Hematopoietic multipotent progenitor cell treated with erythropoietin and hydrocortisone succinate and interleukin-3 and kit ligand, for 4 days (in vitro differentiated cells): ENCODE results near the gene RAB4B.
A peak's percentile ranks its signal among the peaks of the same experiment; 100 is the strongest.
"Not testable (repeated sequence)": the region's sequence is repeated elsewhere in the genome, so short reads cannot be mapped to it uniquely, and the experiment has no call there.

Experiments
- DNase-seq: peaks from one replicate; pipeline ENCODE4 v3.0.0-alpha.2; 2015

RAB4B gene

DNA sequence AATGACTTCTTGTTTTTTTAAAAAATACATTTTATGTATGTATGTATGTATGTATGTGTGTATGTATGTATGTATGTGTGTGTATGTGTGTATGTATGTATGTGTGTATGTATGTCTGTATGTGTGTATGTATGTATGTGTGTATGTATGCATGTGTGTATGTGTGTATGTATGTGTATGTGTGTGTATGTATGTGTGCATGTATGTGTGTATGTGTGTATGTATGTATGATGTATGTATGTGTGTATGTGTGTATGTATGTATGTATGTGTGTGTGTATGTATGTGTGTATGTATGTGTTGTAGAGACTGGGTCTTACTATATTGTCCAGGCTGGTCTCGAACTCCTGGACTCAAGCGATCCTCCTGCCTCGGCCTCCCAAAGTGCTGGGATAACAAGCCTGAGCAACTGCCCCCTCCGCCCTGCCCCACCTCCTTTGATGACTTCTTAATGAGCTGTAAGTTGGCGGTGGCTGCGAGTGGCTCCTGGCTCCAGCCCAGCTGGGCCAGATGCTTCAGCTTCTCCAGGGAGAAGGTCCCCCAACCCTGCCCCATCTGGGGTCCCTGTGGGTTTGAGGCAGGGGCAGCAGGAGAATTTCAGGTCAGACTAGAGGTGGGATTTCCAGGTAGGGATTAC lies 47.5 kb downstream of the RAB4B start:
- DNase-seq, result not testable (repeated sequence)

DNA sequence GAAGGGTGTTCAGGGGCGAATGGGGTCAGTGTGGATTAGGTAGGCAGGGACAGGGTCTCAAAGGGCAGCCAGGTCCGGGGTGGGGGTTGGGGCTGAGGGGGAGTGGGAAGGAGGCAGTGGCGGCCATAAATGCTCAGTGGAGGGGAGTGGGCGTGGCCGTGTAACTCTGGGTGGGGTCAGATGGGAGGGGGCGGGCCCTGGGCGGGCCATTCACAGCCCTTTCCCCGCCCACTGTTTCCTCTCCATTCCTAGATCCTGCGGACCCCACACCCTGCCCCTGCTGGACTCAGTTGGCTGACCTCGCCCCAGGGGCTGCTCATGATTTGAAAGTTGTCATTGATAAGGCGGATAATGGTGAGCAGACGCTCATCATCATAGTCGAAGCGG lies 48.3 kb downstream of the RAB4B start:
- not testable (repeated sequence) for DNase-seq

DNA sequence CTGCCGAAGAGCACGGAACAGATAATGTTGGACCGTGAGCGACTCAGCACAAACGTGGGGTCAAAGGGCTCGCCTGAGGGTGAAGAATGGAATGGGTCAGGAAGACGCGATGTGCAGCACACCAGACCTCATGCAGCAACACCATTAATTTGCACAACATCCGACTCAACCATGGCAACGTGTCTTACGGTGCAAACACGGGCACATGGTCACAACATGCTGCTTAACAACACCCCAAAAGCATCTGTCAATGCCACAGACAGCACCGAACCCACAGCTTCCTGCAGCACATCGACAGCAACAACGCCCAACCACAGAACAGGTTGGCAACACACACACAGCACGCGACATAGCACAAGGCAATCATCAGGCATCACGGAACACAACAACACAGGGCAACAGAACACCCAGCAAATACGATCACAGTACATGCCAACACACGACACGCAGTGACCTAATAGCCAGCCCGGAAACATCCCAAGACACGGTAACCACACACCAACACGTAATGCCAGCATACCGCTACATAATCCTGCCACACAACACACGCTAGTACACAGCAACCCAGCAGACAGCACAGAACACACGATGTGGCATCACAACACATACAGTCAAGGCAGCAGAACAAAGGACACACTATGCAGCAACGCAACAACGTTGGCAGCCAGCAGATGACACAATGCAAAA lies 48.8 kb downstream of the RAB4B start:
- DNase-seq, result peak; percentile 91

DNA sequence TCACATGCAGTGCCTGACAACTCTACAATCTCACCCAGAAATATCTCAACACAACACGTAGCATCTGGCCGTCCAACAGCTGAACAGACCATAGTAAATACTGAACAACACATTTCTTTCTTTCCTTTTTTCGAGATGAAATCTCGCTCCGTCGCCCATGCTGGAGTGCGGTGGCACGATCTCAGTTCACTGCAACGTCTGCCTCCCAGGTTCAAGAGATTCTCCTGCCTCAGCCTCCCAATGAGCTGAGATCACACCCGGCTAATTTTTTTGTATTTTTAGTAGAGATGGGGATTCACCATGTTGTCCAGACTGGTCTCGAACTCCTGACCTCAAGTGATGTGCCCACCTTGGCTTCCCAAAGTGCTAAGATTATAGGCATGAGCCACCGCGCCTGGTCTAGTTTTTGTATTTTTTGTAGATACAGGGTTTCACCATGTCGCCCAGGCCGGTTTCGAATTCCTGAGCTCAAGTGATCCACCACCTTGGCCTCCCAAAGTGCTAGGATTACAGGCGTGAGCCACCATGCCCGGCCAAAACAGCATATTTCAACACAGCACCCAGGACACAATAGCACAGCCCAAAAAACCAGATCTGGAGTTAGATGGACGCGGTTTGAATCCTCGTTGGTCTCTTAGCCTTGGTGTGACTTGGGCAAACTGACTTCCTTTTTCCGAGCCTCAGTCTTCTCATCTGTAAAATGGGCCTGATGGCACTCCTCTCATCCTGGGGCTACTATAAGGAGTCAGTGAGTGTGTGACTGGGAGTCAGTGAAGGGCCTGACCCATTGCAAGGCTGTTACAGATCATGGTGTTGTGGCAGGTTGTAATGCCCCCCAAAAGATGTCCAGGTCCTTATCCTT lies 49.6 kb downstream of the RAB4B start:
- peak; percentile 41 for DNase-seq

DNA sequence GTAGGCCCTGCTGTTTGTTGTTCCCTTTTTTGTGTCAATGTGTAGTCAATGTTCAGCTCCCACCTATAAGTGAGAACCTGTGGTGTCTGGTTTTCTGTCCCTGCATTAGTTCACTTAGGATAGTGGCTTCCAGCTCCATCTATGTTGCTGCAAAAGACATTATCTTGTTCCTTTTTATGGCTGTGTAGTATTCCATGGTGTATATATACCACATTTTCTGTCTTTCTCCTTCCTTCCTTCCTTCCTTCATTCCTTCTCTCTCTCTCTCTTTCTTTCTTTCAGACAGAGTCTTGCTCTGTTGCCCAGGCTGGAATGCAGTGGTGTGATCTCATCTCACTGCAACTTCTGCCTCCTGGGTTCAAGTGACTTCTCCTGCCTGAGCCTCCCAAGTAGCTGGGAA lies 51.2 kb downstream of the RAB4B start:
- no peak for DNase-seq

DNA sequence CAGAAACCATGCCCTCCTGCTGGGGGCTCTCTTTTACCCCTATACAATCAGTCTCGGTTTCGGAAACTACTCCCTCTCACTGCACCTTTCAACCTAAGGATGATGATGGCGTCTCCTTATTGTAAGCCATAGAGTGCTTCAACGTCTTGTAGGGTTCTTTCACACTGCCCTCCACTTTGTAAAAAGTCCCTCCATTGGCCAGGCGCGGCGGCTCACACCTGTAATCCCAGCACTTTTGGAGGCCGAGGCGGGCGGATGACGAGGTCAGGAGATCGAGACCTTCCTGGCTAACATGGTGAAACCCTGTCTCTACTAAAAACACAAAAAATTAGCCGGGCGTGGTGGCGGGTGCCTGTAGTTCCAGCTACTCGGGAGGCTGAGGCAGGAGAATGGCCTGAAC lies 52.7 kb downstream of the RAB4B start:
- DNase-seq, result not testable (repeated sequence)

DNA sequence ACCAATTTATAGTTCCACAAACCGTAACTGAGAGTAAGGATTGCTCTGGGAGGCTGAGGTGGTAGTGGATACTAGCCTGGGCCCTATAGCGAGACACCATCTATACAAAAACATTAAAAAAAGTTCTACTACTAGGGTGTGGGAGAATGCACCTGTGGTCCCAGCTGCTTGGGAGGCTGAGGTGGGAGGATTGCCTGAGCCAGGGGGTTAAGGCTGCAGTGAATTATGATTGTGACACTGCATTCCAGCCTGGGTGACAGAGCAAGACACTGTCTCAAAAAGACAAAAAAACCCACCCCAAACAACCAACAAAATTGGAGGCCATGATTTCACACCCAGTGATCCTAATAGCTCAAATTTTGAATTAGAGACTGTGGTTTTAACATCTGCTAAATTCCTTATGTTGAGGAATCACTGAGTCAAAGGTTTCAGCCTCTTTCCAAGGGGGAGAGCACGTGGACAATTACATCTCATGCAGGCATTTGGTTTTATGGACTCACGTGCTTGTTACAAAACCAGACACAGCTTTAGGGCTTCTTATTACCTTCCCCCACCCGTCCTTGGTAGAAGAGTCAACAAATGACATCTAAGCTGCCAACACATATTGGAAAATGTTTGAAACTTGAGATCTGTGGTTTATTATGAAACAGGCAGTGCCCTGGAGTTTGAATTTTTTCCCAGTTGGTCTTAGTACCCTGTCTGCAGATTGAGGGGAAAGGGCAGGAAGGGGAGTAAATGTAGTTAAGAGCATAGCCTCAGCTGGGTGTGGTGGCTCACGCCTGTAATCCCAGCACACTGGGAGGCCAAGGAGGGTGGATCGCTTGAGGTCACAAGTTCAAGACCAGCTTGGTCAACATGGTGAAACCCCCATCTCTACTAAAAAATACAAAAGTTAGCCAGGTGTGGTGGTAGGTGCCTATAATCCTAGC lies 53.7 kb downstream of the RAB4B start:
- DNase-seq, result peak; percentile 62

DNA sequence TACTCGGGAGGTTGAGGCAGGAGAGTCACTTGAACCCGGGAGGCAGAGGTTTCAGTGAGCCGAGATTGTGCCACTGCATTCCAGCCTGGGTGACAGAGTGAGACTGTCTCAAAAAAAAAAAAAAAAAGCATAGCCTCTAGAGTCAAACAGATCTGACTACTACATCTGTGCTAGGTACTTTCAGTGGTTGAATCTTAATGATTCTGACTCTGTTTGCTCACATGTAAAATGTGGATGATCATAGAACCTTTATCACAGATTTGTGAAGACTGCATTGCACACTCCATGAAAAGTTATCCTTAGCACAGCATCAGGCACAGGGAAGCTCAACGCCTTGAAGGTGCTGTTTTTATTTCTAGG lies 54.4 kb downstream of the RAB4B start:
- DNase-seq, result not testable (repeated sequence)

DNA sequence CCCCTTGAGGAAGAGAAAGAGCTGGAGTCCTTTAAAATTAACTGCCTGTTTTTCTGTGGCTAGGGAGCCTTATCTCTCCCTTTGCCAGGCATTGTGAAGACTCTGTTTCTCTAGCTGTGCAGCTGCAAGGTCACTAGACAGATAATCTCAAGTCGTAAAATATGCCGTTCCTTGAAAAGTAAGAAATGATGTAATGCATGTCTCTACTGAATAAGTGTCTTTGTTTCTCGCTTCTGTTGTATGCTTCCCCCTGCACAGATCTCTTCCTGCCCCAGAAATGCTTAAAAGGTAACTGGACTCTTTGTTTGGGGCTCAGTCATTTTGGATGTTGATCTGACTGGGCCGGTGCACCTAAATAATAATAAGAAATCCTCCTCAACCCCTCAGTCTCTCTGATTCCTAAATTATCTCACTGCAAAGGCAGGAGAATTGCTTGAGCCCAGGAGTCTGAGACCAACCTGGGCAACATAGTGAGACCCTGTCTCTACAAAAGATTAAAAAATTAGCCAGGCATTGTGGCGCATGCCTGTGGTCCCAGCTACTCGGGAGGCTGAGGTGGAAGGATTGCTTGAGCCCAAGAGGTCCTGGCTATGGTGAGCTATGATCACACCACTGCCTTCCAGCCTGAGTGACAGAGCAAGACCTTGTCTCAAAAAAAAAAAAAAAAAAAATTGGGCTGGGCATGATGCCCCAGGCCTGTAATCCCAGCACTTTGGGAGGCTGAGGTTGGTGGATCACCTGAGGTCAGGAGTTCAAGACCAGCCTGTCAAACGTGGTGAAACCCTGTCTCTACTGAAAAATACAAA lies 55.9 kb downstream of the RAB4B start:
- DNase-seq, result peak; percentile 80

DNA sequence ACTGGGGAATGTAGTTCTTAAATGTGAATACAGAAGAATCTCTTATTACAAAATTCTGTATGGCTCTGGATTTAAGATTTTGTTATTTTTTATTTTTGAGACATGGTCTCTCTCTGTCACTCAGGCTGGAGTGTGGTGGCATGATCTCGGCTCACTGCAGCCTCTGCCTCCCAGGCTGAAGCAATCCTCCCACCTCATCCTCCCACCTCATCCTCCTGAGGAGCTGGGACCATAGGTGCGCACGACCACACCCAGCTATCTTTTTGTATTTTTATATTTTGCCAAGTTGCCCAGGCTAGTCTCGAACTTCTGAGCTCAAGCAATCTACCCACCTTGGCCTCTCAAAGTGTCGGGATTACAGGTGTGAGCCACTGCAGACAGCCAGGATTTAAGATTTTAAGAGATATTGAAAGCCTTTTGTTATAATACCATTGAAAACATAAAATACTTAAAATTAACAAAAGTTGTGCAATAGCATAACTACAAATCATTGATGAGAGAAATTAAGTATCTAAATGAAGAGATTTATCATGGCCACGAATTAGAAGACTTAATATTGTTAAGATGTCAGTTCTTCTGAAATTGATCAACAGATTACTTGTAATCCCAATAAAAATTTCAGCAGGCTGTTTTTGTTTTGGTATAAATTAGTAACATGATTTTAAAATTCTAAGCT lies 58.8 kb downstream of the RAB4B start:
- DNase-seq, result no peak

DNA sequence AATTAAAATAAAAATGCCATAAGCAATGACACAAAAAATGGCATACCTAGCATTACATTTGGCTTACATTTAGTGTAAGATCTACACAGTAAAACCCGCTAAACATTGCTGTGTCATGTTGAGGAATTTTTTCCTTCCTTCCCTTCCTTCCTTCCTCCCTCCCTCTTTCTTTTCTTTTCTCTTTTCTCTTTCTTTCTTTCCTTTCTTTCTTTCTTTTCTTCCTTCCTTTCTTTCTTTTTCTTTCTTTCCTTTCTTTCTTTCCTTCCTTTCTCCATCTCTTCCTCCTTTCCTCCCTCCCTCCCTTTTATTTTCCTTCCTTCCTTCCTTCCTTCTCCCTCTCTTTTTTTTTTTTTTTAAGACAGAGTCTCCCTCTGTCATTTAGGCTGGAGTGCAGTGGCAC lies 60.4 kb downstream of the RAB4B start:
- not testable (repeated sequence) for DNase-seq

DNA sequence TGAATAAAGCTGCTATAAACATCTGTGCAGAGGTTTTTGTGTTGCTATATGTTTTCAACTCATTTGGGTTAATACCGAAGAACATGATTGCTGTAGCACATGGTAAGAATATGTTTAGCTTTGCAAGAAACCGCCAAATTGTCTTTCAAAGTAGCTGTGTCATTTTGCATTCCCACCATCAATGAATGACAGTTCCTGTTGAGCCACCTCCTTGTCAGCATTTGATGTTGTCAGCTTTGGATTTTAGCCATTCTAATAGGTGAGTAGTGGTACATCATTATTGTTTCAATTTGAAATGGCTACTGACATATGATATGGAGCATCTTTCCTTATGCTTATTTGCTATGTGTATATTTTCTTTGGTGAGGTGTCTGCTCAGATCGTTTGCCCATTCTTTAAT lies 64.0 kb downstream of the RAB4B start:
- DNase-seq, result not testable (repeated sequence)

DNA sequence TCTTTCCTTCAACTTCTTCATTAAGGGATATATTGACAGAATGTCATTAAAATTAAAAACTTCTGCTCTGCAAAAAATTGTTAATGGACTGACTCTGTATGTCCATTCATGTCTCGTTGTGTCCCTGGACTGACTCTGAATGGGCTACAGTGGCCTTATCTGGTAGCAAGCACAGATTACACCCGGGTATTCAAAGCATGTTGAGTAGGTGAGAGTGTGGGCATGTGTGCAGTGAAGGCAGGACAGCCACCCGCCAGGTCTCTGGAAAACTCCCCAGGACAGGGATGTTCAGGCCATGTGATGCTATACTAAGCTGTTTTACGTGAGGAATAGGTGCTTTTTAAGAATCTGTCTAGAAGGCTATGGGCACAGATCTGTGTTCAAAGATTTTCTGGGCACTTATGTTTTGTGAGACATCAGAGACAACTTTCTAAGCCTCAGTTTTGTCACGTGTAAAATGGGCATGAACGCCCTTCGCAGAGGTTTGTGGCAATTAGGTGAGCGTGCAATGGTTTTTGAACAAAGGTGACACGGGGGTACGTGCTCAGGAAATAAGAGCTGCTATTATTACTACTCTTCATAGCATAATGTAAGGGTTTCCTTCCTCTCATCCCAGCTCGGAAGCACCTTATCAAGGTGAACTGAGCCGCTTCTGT lies 65.1 kb downstream of the RAB4B start:
- not testable (repeated sequence) for DNase-seq

DNA sequence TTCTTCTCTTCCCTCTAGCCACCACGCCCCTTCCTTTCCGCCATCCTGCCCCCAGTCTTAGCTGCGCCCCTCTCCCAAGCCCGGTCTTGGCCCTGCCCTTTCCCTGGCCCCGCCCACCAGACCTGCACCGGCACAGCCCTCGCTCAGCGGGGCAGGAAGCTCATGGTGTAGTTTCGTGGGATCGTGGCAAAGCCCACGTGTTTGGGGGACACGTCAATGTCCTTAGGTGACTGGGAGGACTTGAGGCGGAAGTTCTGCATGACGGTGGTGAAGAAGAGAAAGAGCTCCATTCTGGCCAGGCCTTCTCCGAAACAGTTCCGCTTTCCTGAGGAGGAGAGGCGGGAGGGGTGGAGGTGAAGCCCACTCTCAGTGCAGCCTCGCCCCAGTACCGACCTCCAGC lies 65.6 kb downstream of the RAB4B start:
- DNase-seq, result peak; percentile 65
